ENCODE data around the gene PPP1R12A.

Gene PPP1R12A

DNA sequence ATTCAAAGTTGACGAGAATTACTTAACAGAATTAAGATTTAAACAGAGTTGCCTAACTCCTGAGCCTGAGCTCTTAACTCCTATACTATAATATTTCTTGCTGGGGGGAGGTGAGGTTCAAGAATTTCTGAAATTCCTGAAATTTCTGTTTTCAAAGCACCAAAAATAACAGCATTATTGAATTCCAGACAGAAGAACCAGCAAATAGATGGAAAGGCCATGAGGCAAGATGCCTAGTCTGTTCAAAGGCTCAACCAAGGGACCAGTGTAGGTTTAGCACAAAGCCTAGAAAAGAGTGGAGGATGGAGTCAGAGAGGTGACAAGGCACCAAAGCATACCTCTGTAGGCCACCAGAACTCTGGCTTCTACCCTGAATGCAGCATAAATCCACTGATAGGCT lies 76.4 kb downstream of the PPP1R12A start:
- no peak overlapping the region for H3K4me3 ChIP-seq (ENCODE audit: low read depth, low read length)
- no peak overlapping the region for H3K27ac ChIP-seq (ENCODE audit: extremely low read depth, low read depth, low read length)
- no peaks in the 10 kb centered on the region for H3K36me3 ChIP-seq (ENCODE audit: control insufficient read depth in 2 of 2, insufficient read depth in 1 of 2, low read length in 2 of 2)
- H3K4me1 ChIP-seq (ENCODE audit: control insufficient read depth, insufficient read depth, low read length), result no peaks in the 10 kb centered on the region
- POLR2A ChIA-PET, result interaction anchor here (0.6 to 0.7 kb wide), 2 partner anchors 15 to 91 kb away, joined by 3 to 6 read pairs; no protein-coding TSS in a partner anchor
- CTCF ChIA-PET, result interaction anchor here (1.2 kb wide), 1 partner anchor 28 kb away, joined by 4 read pairs; no protein-coding TSS in a partner anchor
- no peaks in the 10 kb centered on the region for H3K9me3 ChIP-seq (ENCODE audit: control insufficient read depth, insufficient read depth, low read depth, low read length)
- TF ChIP-seq, protein P1, sequence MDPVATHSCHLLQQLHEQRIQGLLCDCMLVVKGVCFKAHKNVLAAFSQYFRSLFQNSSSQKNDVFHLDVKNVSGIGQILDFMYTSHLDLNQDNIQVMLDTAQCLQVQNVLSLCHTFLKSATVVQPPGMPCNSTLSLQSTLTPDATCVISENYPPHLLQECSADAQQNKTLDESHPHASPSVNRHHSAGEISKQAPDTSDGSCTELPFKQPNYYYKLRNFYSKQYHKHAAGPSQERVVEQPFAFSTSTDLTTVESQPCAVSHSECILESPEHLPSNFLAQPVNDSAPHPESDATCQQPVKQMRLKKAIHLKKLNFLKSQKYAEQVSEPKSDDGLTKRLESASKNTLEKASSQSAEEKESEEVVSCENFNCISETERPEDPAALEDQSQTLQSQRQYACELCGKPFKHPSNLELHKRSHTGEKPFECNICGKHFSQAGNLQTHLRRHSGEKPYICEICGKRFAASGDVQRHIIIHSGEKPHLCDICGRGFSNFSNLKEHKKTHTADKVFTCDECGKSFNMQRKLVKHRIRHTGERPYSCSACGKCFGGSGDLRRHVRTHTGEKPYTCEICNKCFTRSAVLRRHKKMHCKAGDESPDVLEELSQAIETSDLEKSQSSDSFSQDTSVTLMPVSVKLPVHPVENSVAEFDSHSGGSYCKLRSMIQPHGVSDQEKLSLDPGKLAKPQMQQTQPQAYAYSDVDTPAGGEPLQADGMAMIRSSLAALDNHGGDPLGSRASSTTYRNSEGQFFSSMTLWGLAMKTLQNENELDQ (tag by site-specific recombination; IDR thresholded peaks at IDR 0.05; ENCODE audit: low read depth), result no peak
- TF ChIP-seq ZSCAN30 (tag by site-specific recombination; IDR thresholded peaks at IDR 0.05), result no peak
- no peak for TF ChIP-seq ZNF549 (tag by site-specific recombination; IDR thresholded peaks at IDR 0.05)
- TF ChIP-seq, protein P2, sequence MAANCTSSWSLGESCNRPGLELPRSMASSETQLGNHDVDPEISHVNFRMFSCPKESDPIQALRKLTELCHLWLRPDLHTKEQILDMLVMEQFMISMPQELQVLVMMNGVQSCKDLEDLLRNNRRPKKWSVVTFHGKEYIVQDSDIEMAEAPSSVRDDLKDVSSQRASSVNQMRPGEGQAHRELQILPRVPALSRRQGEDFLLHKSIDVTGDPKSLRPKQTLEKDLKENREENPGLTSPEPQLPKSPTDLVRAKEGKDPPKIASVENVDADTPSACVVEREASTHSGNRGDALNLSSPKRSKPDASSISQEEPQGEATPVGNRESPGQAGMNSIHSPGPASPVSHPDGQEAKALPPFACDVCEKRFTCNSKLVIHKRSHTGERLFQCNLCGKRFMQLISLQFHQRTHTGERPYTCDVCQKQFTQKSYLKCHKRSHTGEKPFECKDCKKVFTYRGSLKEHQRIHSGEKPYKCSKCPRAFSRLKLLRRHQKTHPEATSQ (tag by site-specific recombination; IDR thresholded peaks at IDR 0.05), result no peak
- TF ChIP-seq, protein P3, sequence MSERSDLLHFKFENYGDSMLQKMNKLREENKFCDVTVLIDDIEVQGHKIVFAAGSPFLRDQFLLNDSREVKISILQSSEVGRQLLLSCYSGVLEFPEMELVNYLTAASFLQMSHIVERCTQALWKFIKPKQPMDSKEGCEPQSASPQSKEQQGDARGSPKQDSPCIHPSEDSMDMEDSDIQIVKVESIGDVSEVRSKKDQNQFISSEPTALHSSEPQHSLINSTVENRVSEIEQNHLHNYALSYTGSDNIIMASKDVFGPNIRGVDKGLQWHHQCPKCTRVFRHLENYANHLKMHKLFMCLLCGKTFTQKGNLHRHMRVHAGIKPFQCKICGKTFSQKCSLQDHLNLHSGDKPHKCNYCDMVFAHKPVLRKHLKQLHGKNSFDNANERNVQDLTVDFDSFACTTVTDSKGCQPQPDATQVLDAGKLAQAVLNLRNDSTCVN (tag by site-specific recombination; optimal IDR thresholded peaks at IDR 0.05), result no peak
- no peak for TF ChIP-seq ZNF76 (tag by site-specific recombination; IDR thresholded peaks at IDR 0.05; ENCODE audit: borderline replicate concordance, low read depth)
- TF ChIP-seq, protein P4, sequence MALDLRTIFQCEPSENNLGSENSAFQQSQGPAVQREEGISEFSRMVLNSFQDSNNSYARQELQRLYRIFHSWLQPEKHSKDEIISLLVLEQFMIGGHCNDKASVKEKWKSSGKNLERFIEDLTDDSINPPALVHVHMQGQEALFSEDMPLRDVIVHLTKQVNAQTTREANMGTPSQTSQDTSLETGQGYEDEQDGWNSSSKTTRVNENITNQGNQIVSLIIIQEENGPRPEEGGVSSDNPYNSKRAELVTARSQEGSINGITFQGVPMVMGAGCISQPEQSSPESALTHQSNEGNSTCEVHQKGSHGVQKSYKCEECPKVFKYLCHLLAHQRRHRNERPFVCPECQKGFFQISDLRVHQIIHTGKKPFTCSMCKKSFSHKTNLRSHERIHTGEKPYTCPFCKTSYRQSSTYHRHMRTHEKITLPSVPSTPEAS (tag by site-specific recombination; IDR thresholded peaks at IDR 0.05), result no peak

DNA sequence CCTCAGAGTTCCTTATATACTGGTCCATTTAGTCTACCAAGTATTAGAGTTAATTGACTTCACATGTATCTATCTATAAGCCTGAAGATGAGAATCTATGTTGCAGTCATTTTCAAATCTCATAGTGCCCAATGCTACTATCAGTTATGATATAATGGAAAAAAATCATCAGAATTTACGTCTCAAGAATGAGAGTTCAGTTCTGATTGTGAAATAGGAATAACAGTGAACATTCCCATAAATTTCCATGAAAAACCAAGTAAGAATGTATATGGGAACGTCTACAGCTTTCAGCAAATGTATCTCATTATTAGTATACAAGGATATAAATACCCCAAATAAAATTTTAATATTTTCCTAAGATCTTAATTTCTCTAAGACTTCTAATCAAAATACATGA lies 77.2 kb downstream of the PPP1R12A start:
- no peak overlapping the region for H3K27ac ChIP-seq (ENCODE audit: extremely low read depth, low read depth, low read length)
- no peaks in the 10 kb centered on the region for H3K36me3 ChIP-seq (ENCODE audit: control insufficient read depth in 2 of 2, insufficient read depth in 1 of 2, low read length in 2 of 2)
- CTCF ChIA-PET, result no interaction called here
- POLR2A ChIA-PET, result interaction anchor here (0.6 kb wide), 1 partner anchor 91 kb away, joined by 6 read pairs; no protein-coding TSS in a partner anchor
- no peaks in the 10 kb centered on the region for H3K4me1 ChIP-seq (ENCODE audit: control insufficient read depth, insufficient read depth, low read length)
- no peaks in the 10 kb centered on the region for H3K9me3 ChIP-seq (ENCODE audit: control insufficient read depth, insufficient read depth, low read depth, low read length)
- no peak overlapping the region for H3K4me3 ChIP-seq (ENCODE audit: low read depth, low read length)
- TF ChIP-seq ZNF341 (tag by site-specific recombination; IDR thresholded peaks at IDR 0.05; ENCODE audit: low read depth) (no peak), ZIC2 (tag by site-specific recombination; IDR thresholded peaks at IDR 0.05) (no peak), ZNF133 (tag by site-specific recombination; IDR thresholded peaks at IDR 0.05) (no peak), ZNF626 (tag by site-specific recombination; IDR thresholded peaks at IDR 0.05) (no peak), ZNF544 (tag by site-specific recombination; IDR thresholded peaks at IDR 0.05) (no peak), ZNF660 (tag by site-specific recombination; IDR thresholded peaks at IDR 0.05) (no peak), GFI1B (tag by site-specific recombination; IDR thresholded peaks at IDR 0.05) (no peak), KLF1 (tag by site-specific recombination; IDR thresholded peaks at IDR 0.05) (no peak)
- TF ChIP-seq, protein P5, sequence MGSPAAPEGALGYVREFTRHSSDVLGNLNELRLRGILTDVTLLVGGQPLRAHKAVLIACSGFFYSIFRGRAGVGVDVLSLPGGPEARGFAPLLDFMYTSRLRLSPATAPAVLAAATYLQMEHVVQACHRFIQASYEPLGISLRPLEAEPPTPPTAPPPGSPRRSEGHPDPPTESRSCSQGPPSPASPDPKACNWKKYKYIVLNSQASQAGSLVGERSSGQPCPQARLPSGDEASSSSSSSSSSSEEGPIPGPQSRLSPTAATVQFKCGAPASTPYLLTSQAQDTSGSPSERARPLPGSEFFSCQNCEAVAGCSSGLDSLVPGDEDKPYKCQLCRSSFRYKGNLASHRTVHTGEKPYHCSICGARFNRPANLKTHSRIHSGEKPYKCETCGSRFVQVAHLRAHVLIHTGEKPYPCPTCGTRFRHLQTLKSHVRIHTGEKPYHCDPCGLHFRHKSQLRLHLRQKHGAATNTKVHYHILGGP (tag by site-specific recombination; IDR thresholded peaks at IDR 0.05), result no peak
- TF ChIP-seq, protein P1 (tag by site-specific recombination; IDR thresholded peaks at IDR 0.05; ENCODE audit: low read depth), result no peak
- TF ChIP-seq, protein P6, sequence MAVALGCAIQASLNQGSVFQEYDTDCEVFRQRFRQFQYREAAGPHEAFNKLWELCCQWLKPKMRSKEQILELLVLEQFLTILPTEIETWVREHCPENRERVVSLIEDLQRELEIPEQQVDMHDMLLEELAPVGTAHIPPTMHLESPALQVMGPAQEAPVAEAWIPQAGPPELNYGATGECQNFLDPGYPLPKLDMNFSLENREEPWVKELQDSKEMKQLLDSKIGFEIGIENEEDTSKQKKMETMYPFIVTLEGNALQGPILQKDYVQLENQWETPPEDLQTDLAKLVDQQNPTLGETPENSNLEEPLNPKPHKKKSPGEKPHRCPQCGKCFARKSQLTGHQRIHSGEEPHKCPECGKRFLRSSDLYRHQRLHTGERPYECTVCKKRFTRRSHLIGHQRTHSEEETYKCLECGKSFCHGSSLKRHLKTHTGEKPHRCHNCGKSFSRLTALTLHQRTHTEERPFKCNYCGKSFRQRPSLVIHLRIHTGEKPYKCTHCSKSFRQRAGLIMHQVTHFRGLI (tag by site-specific recombination; IDR thresholded peaks at IDR 0.05), result no peak
- TF ChIP-seq, protein P7, sequence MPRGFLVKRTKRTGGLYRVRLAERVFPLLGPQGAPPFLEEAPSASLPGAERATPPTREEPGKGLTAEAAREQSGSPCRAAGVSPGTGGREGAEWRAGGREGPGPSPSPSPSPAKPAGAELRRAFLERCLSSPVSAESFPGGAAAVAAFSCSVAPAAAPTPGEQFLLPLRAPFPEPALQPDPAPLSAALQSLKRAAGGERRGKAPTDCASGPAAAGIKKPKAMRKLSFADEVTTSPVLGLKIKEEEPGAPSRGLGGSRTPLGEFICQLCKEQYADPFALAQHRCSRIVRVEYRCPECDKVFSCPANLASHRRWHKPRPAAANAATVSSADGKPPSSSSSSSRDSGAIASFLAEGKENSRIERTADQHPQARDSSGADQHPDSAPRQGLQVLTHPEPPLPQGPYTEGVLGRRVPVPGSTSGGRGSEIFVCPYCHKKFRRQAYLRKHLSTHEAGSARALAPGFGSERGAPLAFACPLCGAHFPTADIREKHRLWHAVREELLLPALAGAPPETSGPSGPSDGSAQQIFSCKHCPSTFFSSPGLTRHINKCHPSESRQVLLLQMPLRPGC (tag by site-specific recombination; IDR thresholded peaks at IDR 0.05), result no peak
- TF ChIP-seq, protein P8, sequence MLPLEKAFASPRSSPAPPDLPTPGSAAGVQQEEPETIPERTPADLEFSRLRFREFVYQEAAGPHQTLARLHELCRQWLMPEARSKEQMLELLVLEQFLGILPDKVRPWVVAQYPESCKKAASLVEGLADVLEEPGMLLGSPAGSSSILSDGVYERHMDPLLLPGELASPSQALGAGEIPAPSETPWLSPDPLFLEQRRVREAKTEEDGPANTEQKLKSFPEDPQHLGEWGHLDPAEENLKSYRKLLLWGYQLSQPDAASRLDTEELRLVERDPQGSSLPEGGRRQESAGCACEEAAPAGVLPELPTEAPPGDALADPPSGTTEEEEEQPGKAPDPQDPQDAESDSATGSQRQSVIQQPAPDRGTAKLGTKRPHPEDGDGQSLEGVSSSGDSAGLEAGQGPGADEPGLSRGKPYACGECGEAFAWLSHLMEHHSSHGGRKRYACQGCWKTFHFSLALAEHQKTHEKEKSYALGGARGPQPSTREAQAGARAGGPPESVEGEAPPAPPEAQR (tag by site-specific recombination; IDR thresholded peaks at IDR 0.05), result no peak
